ENCODE measurements around the gene CACNA1C.

CACNA1C gene

DNA sequence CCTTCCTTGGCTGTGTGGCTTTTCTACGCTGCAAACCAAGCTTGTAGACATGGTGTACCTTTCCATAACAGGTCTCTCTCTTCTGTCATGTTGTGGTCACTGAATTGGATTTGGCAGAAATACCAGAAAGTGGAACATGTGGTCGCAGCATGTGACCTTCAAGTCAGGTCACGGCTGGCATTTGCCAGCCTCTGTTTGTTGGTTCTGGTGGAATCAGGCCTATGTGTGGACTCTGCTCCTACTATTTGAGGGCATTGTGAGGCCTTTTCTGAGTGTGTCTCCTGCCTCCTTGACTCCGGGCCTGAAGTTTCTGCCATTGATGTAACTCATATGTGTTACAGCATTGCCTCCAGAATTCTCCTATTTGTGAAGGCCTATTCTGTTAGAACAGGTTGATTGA lies 116.7 kb downstream of the CACNA1C start:
- no peak for DNase-seq (ENCODE audit: low spot score)

DNA sequence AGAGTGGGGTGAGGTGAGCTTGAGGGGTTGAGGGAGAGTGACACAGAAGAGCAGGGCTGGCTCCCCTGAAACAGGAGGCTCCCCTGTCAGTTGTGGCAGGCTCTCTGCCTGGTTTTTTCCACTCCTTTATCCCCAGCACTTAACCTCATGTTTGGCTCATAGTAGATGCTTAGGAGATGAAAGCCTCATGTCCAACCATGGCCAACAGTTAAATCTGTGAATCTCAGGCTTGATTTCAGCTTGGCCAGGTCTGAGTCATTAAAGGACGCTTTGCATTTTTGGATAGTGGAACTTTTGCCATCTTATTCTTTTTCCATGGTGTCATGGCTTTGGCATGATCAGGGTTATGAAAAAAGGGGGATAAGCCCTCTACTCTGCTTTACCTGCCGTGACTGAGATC lies 117.2 kb downstream of the CACNA1C start:
- no peak for DNase-seq (ENCODE audit: low spot score)

DNA sequence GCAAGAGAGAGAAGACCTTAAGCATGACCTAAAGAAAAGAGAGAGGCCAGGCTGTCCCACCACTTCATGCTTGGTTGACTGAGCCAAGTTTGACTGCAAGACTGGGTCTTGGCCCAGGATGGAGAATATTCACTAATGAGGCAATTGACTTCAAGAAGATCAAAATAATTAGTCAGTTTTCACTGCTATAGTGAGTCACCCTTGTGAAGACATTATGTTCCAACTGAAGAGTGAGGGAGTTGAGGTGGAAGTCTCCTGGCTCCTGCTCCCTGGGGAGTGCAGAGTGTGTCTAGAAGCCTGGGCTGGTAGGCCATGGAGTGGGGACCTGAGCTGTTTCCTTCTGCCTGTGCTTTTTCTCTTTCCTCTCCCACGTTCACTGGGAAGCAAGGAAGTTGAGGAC lies 117.6 kb downstream of the CACNA1C start:
- DNase-seq (ENCODE audit: low spot score): no peak

GRCh38 chr12:2171672-2172426 lies 119.1 kb downstream of the CACNA1C start:
- DNase-seq (ENCODE audit: low spot score): no peak

DNA sequence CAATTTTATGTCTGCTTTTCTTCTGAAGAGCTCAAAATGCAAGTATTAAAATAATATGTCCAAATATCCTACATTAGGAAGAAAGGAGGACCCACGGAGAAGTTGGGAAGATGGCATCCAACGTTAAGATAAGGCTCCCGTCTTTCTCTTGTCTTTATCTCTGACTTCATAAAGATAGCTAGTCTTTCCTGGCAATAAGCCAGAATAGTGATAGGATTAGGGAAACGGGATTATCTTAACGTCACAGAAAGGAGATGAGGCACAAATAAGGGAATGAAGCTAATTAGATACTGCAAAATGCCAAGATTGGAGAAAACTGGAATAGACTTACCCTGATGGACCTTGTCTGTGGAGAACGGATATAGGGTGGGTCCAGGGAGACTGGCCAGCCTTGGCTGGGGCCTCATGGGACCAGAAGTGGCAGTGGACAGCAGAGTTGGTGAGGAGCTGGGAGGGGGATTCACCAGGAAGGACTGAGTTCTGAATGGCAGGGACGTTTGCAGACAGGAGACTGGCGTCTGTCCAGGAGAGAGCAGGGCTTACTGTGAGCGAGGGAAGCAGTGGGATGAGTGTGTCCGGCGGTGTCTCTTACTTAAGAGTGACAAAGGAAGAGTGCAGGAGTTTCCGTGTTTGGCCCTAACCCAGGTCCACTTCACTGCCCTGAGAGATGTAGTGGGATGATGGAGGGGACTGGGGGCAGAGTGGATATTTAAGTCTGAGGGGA lies 119.9 kb downstream of the CACNA1C start:
- DNase-seq (ENCODE audit: low spot score): no peak

DNA sequence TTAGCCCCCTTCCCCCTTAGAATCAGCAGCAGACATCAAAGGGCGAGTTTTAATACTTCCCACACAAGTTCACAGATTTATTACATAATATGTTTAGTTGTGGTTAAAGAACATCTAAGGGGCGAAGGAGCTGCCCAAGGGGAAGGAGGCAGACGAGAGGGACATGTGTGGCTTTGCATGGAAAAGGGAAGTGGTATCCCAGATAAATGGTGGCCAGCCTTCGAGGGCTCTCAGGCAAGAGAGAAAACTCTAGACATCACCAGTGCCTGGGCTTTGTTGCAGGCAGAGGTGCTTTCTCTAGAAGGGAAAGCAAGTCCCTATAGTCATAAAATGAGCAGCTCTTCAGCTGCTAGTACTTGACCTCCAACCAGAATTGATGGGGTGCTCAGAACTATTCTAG lies 121.2 kb downstream of the CACNA1C start:
- DNase-seq (ENCODE audit: low spot score): no peak

- no peak for DNase-seq (ENCODE audit: low spot score)
These were observed 124.2 kb downstream of the CACNA1C start for GRCh38 chr12:2177003-2177402.

- DNase-seq (ENCODE audit: low spot score): no peak
These were observed 125.0 kb downstream of the CACNA1C start for GRCh38 chr12:2177751-2178150.

GRCh38 chr12:2179058-2179457 lies 126.3 kb downstream of the CACNA1C start:
- DNase-seq (ENCODE audit: low spot score): no peak

DNA sequence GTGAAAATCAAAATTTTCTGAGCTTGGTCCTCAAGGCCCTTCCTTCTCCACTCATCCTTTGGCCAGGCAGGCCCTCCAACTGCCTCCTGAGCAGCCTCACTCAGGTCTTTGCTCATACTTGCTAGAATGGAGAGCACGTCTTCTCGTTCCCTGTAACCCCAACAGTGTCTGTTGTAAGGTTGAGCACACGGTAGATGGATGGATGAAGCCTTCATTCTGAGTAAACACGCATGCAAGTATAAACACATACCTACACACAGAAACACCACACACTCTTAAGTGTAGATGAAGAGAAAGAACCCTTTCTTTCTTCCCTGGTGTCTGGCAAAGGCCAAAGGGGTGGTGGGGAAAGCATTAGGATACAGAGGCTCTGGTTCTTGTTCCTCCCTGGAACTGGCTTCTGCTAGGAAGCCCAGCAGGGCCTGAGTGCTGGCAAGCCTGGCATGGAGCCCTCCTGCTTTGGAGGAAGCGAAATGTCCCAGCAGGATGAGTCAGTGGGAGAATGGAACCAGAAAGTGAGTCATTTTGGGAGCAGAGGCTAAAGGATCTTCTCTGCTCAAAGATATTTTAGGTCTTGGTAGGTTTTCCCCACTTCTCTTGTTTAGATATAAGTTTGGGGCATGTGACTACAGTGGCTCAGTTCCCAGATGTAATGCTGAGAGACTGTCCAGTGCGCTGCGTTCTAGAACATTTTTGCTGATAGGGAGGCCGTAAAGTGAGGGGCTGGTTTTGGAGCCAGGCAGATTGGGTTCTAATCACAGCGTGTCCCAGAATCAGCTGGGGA lies 127.4 kb downstream of the CACNA1C start:
- no peak for DNase-seq (ENCODE audit: low spot score)

DNA sequence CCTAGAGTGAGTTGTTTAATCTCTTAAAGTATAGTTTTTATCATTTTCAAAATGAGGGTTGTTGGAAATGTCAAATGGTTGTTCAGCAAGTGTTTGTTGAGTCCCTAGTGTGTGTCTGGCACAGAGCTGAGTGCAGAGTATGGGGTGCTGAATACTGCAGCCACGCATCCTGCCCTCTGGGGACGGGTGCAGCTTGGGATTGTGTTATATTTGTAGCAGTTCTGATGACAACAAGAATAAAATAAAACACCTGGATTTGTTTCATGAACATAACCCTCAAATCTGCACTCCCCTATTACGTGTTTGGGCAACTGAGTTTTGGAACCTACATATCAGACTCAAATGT lies 127.9 kb downstream of the CACNA1C start:
- DNase-seq (ENCODE audit: low spot score): no peak

GRCh38 chr12:2183556-2184541 lies 131.1 kb downstream of the CACNA1C start:
- no peak for DNase-seq (ENCODE audit: low spot score)

- DNase-seq (ENCODE audit: low spot score): no peak
These were observed 133.1 kb downstream of the CACNA1C start for GRCh38 chr12:2185751-2186341.

DNA sequence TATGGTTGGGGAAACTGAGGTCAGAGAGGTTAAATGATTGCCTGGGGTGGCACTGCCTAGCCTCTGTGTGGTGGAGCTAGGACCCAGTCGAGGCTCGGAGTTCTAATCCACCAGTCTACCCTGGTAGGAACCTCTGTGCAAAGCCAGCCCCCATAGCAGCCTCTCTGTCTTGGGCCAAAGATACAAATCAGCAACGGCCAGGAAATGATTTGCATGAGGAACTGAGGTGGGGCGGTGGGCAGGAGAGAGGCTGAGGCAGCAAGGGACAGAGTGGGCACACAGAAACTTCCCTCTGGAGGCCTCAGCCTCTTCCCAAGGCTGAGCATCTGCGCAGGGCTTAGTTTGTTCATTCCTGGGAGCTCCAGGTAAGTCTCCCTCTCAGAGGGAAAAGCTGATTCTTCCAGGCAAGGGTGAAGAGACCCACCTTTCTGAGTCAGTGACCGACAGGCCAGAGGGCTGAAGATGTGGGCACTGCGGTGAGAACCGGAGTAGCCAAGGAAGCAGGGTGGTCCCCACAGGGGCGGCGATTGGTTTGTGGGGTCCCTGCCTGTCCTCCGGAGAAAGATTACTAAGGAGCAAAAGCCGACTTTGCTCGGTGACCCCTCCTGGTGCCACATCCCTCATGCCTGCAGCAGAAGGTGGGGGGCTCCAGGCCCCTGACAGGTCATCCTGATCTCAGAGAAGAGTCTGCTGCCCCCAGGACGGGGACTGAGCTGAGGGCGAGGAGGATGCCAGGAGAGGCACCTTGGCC lies 134.6 kb downstream of the CACNA1C start:
- no peak for DNase-seq (ENCODE audit: low spot score)

DNA sequence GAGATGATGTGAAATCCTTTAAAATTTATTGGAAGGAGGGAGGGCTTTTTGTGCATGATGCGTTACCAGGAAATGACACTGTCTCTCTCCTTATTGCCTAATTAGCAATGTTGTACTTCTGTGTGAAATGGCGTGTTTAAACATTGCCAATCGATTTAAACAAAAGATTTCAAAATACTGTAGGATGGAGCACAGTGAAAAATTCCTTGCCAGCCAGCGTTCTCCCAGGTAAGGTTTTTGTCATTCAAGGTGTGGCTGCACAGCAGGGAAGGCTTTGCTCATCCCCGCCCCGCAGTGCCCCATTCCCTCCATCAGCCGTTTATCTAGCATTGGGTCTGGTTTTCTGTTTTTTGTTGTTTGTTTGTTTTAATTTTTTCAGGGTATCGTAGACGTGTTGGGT lies 137.3 kb downstream of the CACNA1C start:
- no peak for DNase-seq (ENCODE audit: low spot score)

GRCh38 chr12:2190896-2191533 lies 138.2 kb downstream of the CACNA1C start:
- no peak for DNase-seq (ENCODE audit: low spot score)

GRCh38 chr12:2191534-2192153 lies 138.9 kb downstream of the CACNA1C start:
- DNase-seq (ENCODE audit: low spot score): no peak

GRCh38 chr12:2192231-2192630 lies 139.4 kb downstream of the CACNA1C start:
- DNase-seq (ENCODE audit: low spot score): no peak

DNA sequence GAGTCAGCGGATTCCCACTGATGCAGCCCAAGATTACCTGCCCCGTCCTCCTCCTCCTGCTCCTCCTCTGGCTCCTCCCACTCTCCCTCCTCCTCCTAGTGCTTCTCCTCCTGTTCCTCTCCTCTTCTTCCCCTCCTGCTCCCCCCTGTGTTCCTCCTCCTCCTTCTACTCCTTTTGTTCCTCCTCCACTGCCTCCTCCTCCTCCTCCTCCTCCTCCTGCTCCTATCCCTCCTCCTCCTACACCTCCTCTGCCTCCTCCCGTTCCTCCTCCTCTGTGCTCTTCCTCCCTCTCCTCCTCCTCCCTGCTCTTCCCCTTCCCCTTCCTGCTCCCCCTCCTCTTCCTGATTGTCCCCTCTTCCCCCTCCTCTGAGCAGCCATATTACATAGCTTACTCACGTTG lies 141.3 kb downstream of the CACNA1C start:
- DNase-seq (ENCODE audit: low spot score): no peak

All from SK-N-DZ (cell line).